IMR-90 (cell line): ENCODE results near the gene JMJD7. TPM values are rescaled to one million over a fixed set of nuclear protein-coding genes. Genes with fewer than 3 reads are reported as not detected.

Experiments
- ATAC-seq: fragments of 200-7000 bp; cut with Tn5 transposase; 2 replicates; pipeline ENCODE4 v1.9.1; 2020; ENCODE audit warnings: low read depth, mild to moderate bottlenecking, moderate library complexity
- BruUV-seq: library from RNA; stranded (reverse); fragments of 400-500 nt; replicated peaks from 2 replicates; lab custom pipeline; 2021; lab: Mats Ljungman, UMichigan
- CTCF ChIA-PET: fragments of 300-600 bp; formaldehyde crosslinking; extraction: SDS; loops from one replicate; lab custom pipeline; 2021; ENCODE audit warnings: antibody characterized with exemption; lab: Yijun Ruan, JAX
- POLR2A ChIA-PET: fragments of 300-600 bp; sonication (Branson Sonifier 250); formaldehyde crosslinking; loops from one replicate; lab custom pipeline; 2022; ENCODE audit warnings: antibody characterized with exemption; ENCODE audit not compliant: unreplicated experiment; lab: Charles Lee
- DNase-seq: peaks from one replicate; pipeline ENCODE4 v3.0.0; 2013
- H2AFZ ChIP-seq: replicated peaks from 2 replicates; pipeline ENCODE3; 2013; ENCODE audit warnings: low read length, mild to moderate bottlenecking; ENCODE audit not compliant: poor library complexity
- H2AK5ac ChIP-seq: 2 replicates; pipeline ENCODE4 v1.6.1; 2013; ENCODE audit warnings: low read depth, low read length, inconsistent platforms
- H2AK9ac ChIP-seq: replicated peaks from 2 replicates; pipeline ENCODE3; 2013; ENCODE audit warnings: mild to moderate bottlenecking, low read depth, low read length, moderate library complexity; ENCODE audit not compliant: poor library complexity
- H2BK120ac ChIP-seq: 2 replicates; pipeline ENCODE4 v1.6.1; 2013; ENCODE audit warnings: low read depth, low read length, inconsistent platforms
- H2BK15ac ChIP-seq: 3 replicates; pipeline ENCODE4 v1.6.1; 2013; ENCODE audit warnings: low read depth, low read length, inconsistent platforms
- H2BK20ac ChIP-seq: 2 replicates; pipeline ENCODE4 v1.6.1; 2013; ENCODE audit warnings: low read depth, mild to moderate bottlenecking, inconsistent platforms, low read length, moderate library complexity
- H2BK5ac ChIP-seq: 2 replicates; pipeline ENCODE4 v1.6.1; 2013; ENCODE audit warnings: mild to moderate bottlenecking, low read depth, low read length, inconsistent platforms; ENCODE audit not compliant: poor library complexity, severe bottlenecking
- H3K14ac ChIP-seq: replicated peaks from 2 replicates; pipeline ENCODE4 v1.6.1; 2013; ENCODE audit warnings: low read depth, low read length, inconsistent platforms
- H3K18ac ChIP-seq: 2 replicates; pipeline ENCODE4 v1.6.1; 2013; ENCODE audit warnings: low read depth, low read length, control low read depth
- H3K23ac ChIP-seq: 2 replicates; pipeline ENCODE4 v1.6.1; 2013; ENCODE audit warnings: low read depth, low read length, inconsistent platforms
- H3K27ac ChIP-seq: 2 replicates; pipeline ENCODE4 v1.5.1; 2013; ENCODE audit warnings: mild to moderate bottlenecking, control low read depth, low read length; ENCODE audit not compliant: insufficient read depth
- H3K27me3 ChIP-seq: 2 replicates; pipeline ENCODE4 v1.6.1; 2013; ENCODE audit warnings: low read length; ENCODE audit not compliant: control insufficient read depth, insufficient read depth
- H3K36me3 ChIP-seq: 2 replicates; pipeline ENCODE4 v1.6.1; 2013; ENCODE audit warnings: low read length, mixed read lengths; ENCODE audit not compliant: control insufficient read depth, insufficient read depth
- H3K4ac ChIP-seq: 2 replicates; pipeline ENCODE4 v1.6.1; 2013; ENCODE audit warnings: low read depth, low read length, inconsistent platforms
- H3K4me1 ChIP-seq: 2 replicates; pipeline ENCODE4 v1.6.1; 2013; ENCODE audit warnings: low read length, mixed read lengths; ENCODE audit not compliant: control insufficient read depth, insufficient read depth
- H3K4me2 ChIP-seq: 2 replicates; pipeline ENCODE4 v1.6.1; 2013; ENCODE audit warnings: low read depth, mild to moderate bottlenecking, control low read depth, low read length, moderate library complexity
- H3K4me3 ChIP-seq: 2 replicates; pipeline ENCODE4 v1.5.1; 2013; ENCODE audit warnings: low read depth, mild to moderate bottlenecking, control low read depth, low read length, moderate library complexity; ENCODE audit not compliant: insufficient read depth
- H3K56ac ChIP-seq: 2 replicates; pipeline ENCODE4 v1.6.1; 2013; ENCODE audit warnings: low read length, inconsistent platforms; ENCODE audit not compliant: insufficient read depth; ENCODE audit errors: extremely low read depth
- H3K79me1 ChIP-seq, 2 experiments: 2 replicates each; pipeline ENCODE4 v1.6.1; 2013; ENCODE audit warnings: low read length in 2 of 2, inconsistent platforms in 1 of 2, low read depth in 1 of 2
- H3K9ac ChIP-seq: 2 replicates; pipeline ENCODE4 v1.6.1; 2013; ENCODE audit warnings: low read depth, low read length, control low read depth
- H3K9me1 ChIP-seq: 2 replicates; pipeline ENCODE4 v1.6.1; 2013; ENCODE audit warnings: low read length, inconsistent platforms; ENCODE audit not compliant: insufficient read depth
- H3K9me3 ChIP-seq: 2 replicates; pipeline ENCODE4 v1.6.1; 2013; ENCODE audit warnings: low read length; ENCODE audit not compliant: control insufficient read depth, insufficient read depth
- H4K20me1 ChIP-seq: 2 replicates; pipeline ENCODE4 v1.6.1; 2013; ENCODE audit warnings: low read length, inconsistent platforms; ENCODE audit not compliant: insufficient read depth
- H4K5ac ChIP-seq: 2 replicates; pipeline ENCODE4 v1.6.1; 2013; ENCODE audit warnings: mild to moderate bottlenecking, low read depth, low read length, control low read depth
- H4K8ac ChIP-seq, 2 experiments: 2 replicates each; pipeline ENCODE4 v1.6.1; 2013; ENCODE audit warnings: low read depth in 2 of 2, low read length in 2 of 2, control low read depth in 1 of 2, inconsistent platforms in 1 of 2
- H4K91ac ChIP-seq: 2 replicates; pipeline ENCODE4 v1.6.1; 2013; ENCODE audit warnings: low read depth, low read length, inconsistent platforms; ENCODE audit not compliant: insufficient read depth
- CHD1 ChIP-seq: IDR thresholded peaks from 2 replicates; pipeline ENCODE4 v1.6.1; 2012; ENCODE audit warnings: low read depth, low read length, improper control_type of control experiment
- FOS ChIP-seq: fragments of 150-350 bp; IDR thresholded peaks from 2 replicates; pipeline ENCODE4 v1.6.1; 2016; ENCODE audit warnings: low read depth, low read length
- dilution Hi-C: fragments of 300-500 bp; cut with HindIII; formaldehyde crosslinking; loops from one replicate; pipeline ENCODE4 v1.14.3; 2018; ENCODE audit warnings: low sequenced_read_pairs; ENCODE audit not compliant: unreplicated experiment
- in situ Hi-C: fragments of 300-500 bp; cut with MboI; formaldehyde crosslinking; loops from 3 replicates; pipeline ENCODE4 v1.14.3; 2019; ENCODE audit warnings: low sequenced_read_pairs, inconsistent platforms, mixed read lengths
- intact Hi-C: fragments of 100-400 bp; cut with micrococcal nuclease; formaldehyde crosslinking; loops from 2 replicates; pipeline ENCODE4 v1.10.0; 2022
- polyA plus RNA-seq, 3 experiments: library from polyadenylated mRNA; depleted of rRNA; stranded (reverse); fragments of >200 nt; gene quantifications; 2 replicates each; pipeline ENCODE4 v1.2.3, GENCODE V29; 2012; ENCODE audit warnings: low replicate concordance in 1 of 3
- total RNA-seq: library from RNA; depleted of rRNA; stranded (reverse); fragments of >200 nt; gene quantifications from 2 replicates; pipeline ENCODE4 v1.2.3, GENCODE V29; 2012
- TF ChIP-seq, protein P1 (sequence below): fragments of 150-350 bp; IDR thresholded peaks from 2 replicates; pipeline ENCODE4 v1.6.1; 2016; ENCODE audit warnings: low read depth, mild to moderate bottlenecking, low read length, moderate library complexity, borderline replicate concordance
- TF ChIP-seq, protein P2 (sequence below): fragments of 150-350 bp; IDR thresholded peaks from 2 replicates; pipeline ENCODE4 v1.6.1; 2017; ENCODE audit warnings: mild to moderate bottlenecking, antibody characterized with exemption, low read length, low read depth

The JMJD7 gene
- total and polyA plus RNA-seq, 2 of the 4 experiments (the other 2 are of a cell fraction) = 5.0 to 6.3 TPM

GRCh38 chr15:41789662-41790061 lies 38.2 kb upstream of the JMJD7 start:
- H2BK15ac ChIP-seq = no peak overlapping the region; the same call in 2 of the 3 replicates
- H3K27me3 ChIP-seq = no peaks in the 10 kb centered on the region
- H3K36me3 ChIP-seq = no peaks in the 10 kb centered on the region
- no peaks in the 10 kb centered on the region for H3K9me3 ChIP-seq
- no peak overlapping the region for H4K5ac ChIP-seq
- 0 out of 4 replicates have a peak overlapping the region, but pooled peaks of 1 of the 2 experiments have one; percentile 30 for H4K8ac ChIP-seq
- peak overlapping the region; percentile 12; the same call in 1 of the 2 replicates for H3K14ac ChIP-seq
- peaks cover 14% of the 10 kb centered on the region for H3K4me1 ChIP-seq
- TF ChIP-seq, protein P1, sequence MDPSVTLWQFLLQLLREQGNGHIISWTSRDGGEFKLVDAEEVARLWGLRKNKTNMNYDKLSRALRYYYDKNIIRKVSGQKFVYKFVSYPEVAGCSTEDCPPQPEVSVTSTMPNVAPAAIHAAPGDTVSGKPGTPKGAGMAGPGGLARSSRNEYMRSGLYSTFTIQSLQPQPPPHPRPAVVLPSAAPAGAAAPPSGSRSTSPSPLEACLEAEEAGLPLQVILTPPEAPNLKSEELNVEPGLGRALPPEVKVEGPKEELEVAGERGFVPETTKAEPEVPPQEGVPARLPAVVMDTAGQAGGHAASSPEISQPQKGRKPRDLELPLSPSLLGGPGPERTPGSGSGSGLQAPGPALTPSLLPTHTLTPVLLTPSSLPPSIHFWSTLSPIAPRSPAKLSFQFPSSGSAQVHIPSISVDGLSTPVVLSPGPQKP = no peak
- TF ChIP-seq, protein P2, sequence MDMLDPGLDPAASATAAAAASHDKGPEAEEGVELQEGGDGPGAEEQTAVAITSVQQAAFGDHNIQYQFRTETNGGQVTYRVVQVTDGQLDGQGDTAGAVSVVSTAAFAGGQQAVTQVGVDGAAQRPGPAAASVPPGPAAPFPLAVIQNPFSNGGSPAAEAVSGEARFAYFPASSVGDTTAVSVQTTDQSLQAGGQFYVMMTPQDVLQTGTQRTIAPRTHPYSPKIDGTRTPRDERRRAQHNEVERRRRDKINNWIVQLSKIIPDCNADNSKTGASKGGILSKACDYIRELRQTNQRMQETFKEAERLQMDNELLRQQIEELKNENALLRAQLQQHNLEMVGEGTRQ = no peak
- TF ChIP-seq FOS (no peak), CHD1 (no peak)
- POLR2A ChIA-PET = interaction anchor here (0.6 kb wide), 1 partner anchor 21 kb away, joined by 4 read pairs; no protein-coding TSS in a partner anchor
- no peak overlapping the region for H3K18ac ChIP-seq
- no peak overlapping the region for H3K9ac ChIP-seq
- H2BK20ac ChIP-seq = 0 out of 2 replicates have a peak overlapping the region, but pooled peaks have one; percentile 5
- H2AK9ac ChIP-seq = no peak overlapping the region
- no peak overlapping the region for H3K4me3 ChIP-seq
- H3K23ac ChIP-seq = peak overlapping the region; percentile 20; the same call in 1 of the 2 replicates
- H4K20me1 ChIP-seq = 0 out of 2 replicates have a peak, but pooled peaks cover 3% of the 10 kb centered on the region
- no peak overlapping the region for H2BK5ac ChIP-seq
- in situ Hi-C loops (no loop called here), dilution Hi-C loops (no loop called here), intact Hi-C loops (no loop called here)
- H4K91ac ChIP-seq = peak overlapping the region; percentile 10; the same call in 1 of the 2 replicates
- peaks cover 44 to 77% of the 10 kb centered on the region in 2 experiments for H3K79me1 ChIP-seq
- DNase-seq (no peak), ATAC-seq (no peak)
- peak overlapping the region; percentile 54 for H3K4ac ChIP-seq
- H3K27ac ChIP-seq = no peak overlapping the region
- peak overlapping the region; percentile 84; the same call in 1 of the 2 replicates for H2BK120ac ChIP-seq
- H3K4me2 ChIP-seq = no peak overlapping the region
- H2AK5ac ChIP-seq = peak overlapping the region; percentile 55; the same call in 1 of the 2 replicates
- no peak overlapping the region for H3K56ac ChIP-seq
- no TSS peak for BruUV-seq
- CTCF ChIA-PET = interaction anchor here (0.5 to 1.6 kb wide), 3 partner anchors 13 to 248 kb away, joined by 3 to 4 read pairs (median 4); partner anchors contain the start of gene MAPKBP1
- H3K9me1 ChIP-seq = peaks cover 29% of the 10 kb centered on the region
- H2AFZ ChIP-seq = no peak overlapping the region
